ENCODE data around the gene KRT2. TPM values are rescaled to one million over a fixed set of nuclear protein-coding genes. Genes with fewer than 3 reads are reported as not detected.

KRT2 gene
- total and polyA plus RNA-seq, 7 experiments from 2014 or later, result 0.29 to 4.7 (median 2.2) TPM; not detected in 1

GRCh38 chr12:52612431-52613383 is 39.3 kb downstream of the KRT2 start:
- ChIA-PET CTCF (interaction anchor here (0.6 to 7.3 kb wide), 13 partner anchors 21 to 267 kb away, joined by 3 to 163 read pairs (median 7); no protein-coding TSS in a partner anchor), POLR2A (interaction anchor here (0.7 to 13.8 kb wide), 10 partner anchors 19 to 268 kb away, joined by 3 to 227 read pairs (median 8); partner anchors contain the start of gene KRT2)
- Mint-ChIP-seq H3K36me3 (peaks cover 0 to 25% (median 14%) of the 10 kb centered on the region in 5 donors), H3K27ac (peak overlapping the region; percentile 7 to 99 (median 97)), H3K9me3 (no peaks in the 10 kb centered on the region), H3K4me3 (peak overlapping the region in 9 of 10 donors; percentile 67 to 87 (median 81)), H3K27me3 (peaks cover 0 to 8% (median 0%) of the 10 kb centered on the region in 5 donors), H3K4me1 (peaks cover 74 to 100% (median 100%) of the 10 kb centered on the region in 7 donors)
- H3K9me3 ChIP-seq (ENCODE audit: control insufficient read depth in 2 of 3, low read length in 3 of 3), result no peaks in the 10 kb centered on the region
- no peak for ATAC-seq
- H3K27me3 ChIP-seq (ENCODE audit: control insufficient read depth in 2 of 2, insufficient read depth in 2 of 2, low read length in 2 of 2), result no peaks in the 10 kb centered on the region
- peaks cover 11 to 98% of the 10 kb centered on the region in 2 donors for H3K4me1 ChIP-seq (ENCODE audit: control insufficient read depth in 2 of 2, insufficient read depth in 2 of 2, low read length in 2 of 2)
- DNase-seq, result peak in 5 of 9 donors; percentile 16 to 65 (median 53)
- H3K36me3 ChIP-seq (ENCODE audit: control insufficient read depth in 2 of 3, insufficient read depth in 3 of 3, low read length in 3 of 3), result no peaks in the 10 kb centered on the region
- H3K4me3 ChIP-seq (ENCODE audit: low read length), result peak overlapping the region; percentile 4
- peak overlapping the region; percentile 84 for H3K27ac ChIP-seq (ENCODE audit: low read depth, low read length)
- intact Hi-C loops (cut with micrococcal nuclease), result loop anchor here in 1 of 2 donors (10.0 kb wide), 1 partner anchor 1602 kb away; no protein-coding TSS in a partner anchor

- H3K4me3 Mint-ChIP-seq, result peak overlapping the region; percentile 67 to 87 (median 81)
- Histone ChIP-seq H3K4me1 (ENCODE audit: control insufficient read depth in 2 of 2, insufficient read depth in 2 of 2, low read length in 2 of 2) (peaks cover 11 to 98% of the 10 kb centered on the region in 2 donors), H3K27ac (ENCODE audit: low read depth, low read length) (peak overlapping the region; percentile 84), H3K4me3 (ENCODE audit: low read length) (peak overlapping the region; percentile 51), H3K27me3 (ENCODE audit: control insufficient read depth in 2 of 2, insufficient read depth in 2 of 2, low read length in 2 of 2) (no peaks in the 10 kb centered on the region), H3K9me3 (ENCODE audit: control insufficient read depth in 2 of 3, low read length in 3 of 3) (no peaks in the 10 kb centered on the region), H3K36me3 (ENCODE audit: control insufficient read depth in 2 of 3, insufficient read depth in 3 of 3, low read length in 3 of 3) (no peaks in the 10 kb centered on the region)
- ATAC-seq (no peak), DNase-seq (peak in 1 of 9 donors; percentile 15)
- peaks cover 0 to 25% (median 17%) of the 10 kb centered on the region in 5 donors for H3K36me3 Mint-ChIP-seq
- peak overlapping the region; percentile 78 to 99 (median 97) for H3K27ac Mint-ChIP-seq
- intact Hi-C loops (cut with micrococcal nuclease), result loop anchor here in 1 of 2 donors (2.0 to 10.0 kb wide), 2 partner anchors 70 to 1604 kb away; partner anchors contain the start of gene KRT1
- no peaks in the 10 kb centered on the region for H3K9me3 Mint-ChIP-seq
- ChIA-PET CTCF (interaction anchor here (0.7 to 7.3 kb wide), 24 partner anchors 9 to 269 kb away, joined by 3 to 163 read pairs (median 5); no protein-coding TSS in a partner anchor), POLR2A (interaction anchor here (0.9 to 13.8 kb wide), 20 partner anchors 8 to 570 kb away, joined by 3 to 227 read pairs (median 6); partner anchors contain the start of genes CSAD, KRT1, KRT2 and KRT73)
- H3K27me3 Mint-ChIP-seq, result peaks cover 0 to 4% (median 0%) of the 10 kb centered on the region in 5 donors
- peaks cover 73 to 100% (median 98%) of the 10 kb centered on the region in 7 donors for H3K4me1 Mint-ChIP-seq
Observed at GRCh38 chr12:52611080-52611468, 40.9 kb downstream of the KRT2 start.

DNA sequence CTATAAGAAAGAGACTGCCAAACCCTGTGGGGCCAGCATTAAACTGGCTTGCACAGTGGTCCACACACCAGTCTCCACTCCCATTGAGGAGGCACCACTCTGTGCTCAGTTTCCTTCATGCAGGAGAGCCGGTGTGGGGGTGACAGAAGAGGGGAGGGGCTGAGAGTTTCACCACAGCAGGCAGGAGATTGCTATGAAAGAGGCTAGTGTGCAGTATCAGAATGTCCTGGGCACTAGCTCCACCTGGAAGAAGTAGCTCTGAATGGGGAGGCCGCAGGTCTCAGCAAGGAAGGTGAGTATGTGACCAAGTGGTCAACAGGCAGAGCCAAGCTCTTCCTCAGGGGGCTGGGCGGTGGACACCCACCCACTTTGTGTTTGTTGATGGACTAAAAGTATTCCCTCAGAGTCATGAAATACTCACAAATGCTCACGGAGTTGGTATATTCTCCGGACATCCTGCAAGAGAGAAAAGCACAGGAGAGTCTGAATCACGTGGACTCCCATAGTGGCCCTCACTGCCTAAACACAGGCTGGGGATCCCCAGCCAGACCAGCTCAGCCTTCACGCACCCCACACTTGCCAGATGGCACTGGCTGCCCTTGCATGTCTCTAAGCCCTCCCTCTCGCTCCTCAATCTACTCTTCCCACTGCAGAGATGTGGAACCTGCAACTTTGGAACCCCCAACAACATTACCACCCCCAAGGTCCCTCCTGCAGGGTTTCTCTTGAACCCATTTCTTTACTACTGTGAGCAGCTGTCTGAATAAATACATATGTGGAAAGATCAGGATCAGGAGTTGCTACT is 43.0 kb downstream of the KRT2 start:
- H3K9me3 ChIP-seq (ENCODE audit: control insufficient read depth in 2 of 3, low read length in 3 of 3), result no peaks in the 10 kb centered on the region
- H3K9me3 Mint-ChIP-seq, result peaks cover 0 to 4% (median 0%) of the 10 kb centered on the region in 11 donors

GRCh38 chr12:52608161-52608560 is 43.9 kb downstream of the KRT2 start:
- peaks cover 0 to 4% (median 0%) of the 10 kb centered on the region in 5 donors for H3K27me3 Mint-ChIP-seq
- peaks cover 68 to 100% (median 98%) of the 10 kb centered on the region in 7 donors for H3K4me1 Mint-ChIP-seq
- intact Hi-C loops (cut with micrococcal nuclease), result no loop called here
- Histone ChIP-seq H3K27ac (ENCODE audit: low read depth, low read length) (peak overlapping the region; percentile 79), H3K27me3 (ENCODE audit: control insufficient read depth in 2 of 2, insufficient read depth in 2 of 2, low read length in 2 of 2) (no peaks in the 10 kb centered on the region), H3K9me3 (ENCODE audit: control insufficient read depth in 2 of 3, low read length in 3 of 3) (no peaks in the 10 kb centered on the region), H3K4me1 (ENCODE audit: control insufficient read depth in 2 of 2, insufficient read depth in 2 of 2, low read length in 2 of 2) (peaks cover 6 to 96% of the 10 kb centered on the region in 2 donors), H3K36me3 (ENCODE audit: control insufficient read depth in 2 of 3, insufficient read depth in 3 of 3, low read length in 3 of 3) (no peaks in the 10 kb centered on the region), H3K4me3 (ENCODE audit: low read length) (no peak overlapping the region)
- ChIA-PET CTCF (interaction anchor here (0.8 to 7.3 kb wide), 4 partner anchors 20 to 272 kb away, joined by 3 to 163 read pairs (median 5); no protein-coding TSS in a partner anchor), POLR2A (interaction anchor here (1.0 to 13.8 kb wide), 9 partner anchors 9 to 85 kb away, joined by 3 to 227 read pairs (median 6); partner anchors contain the start of gene KRT2)
- H3K27ac Mint-ChIP-seq, result peak overlapping the region in 8 of 9 donors; percentile 94 to 99 (median 98)
- DNase-seq (peak in 1 of 9 donors; percentile 13), ATAC-seq (no peak)
- peak overlapping the region in 7 of 10 donors; percentile 42 to 87 (median 67) for H3K4me3 Mint-ChIP-seq
- peaks cover 0 to 20% (median 14%) of the 10 kb centered on the region in 5 donors for H3K36me3 Mint-ChIP-seq
- peaks cover 0 to 4% (median 0%) of the 10 kb centered on the region in 11 donors for H3K9me3 Mint-ChIP-seq

More for the DNA sequence above, 43.0 kb downstream of the KRT2 start:
- Histone ChIP-seq H3K4me1 (ENCODE audit: control insufficient read depth in 2 of 2, insufficient read depth in 2 of 2, low read length in 2 of 2) (peaks cover 6 to 96% of the 10 kb centered on the region in 2 donors), H3K36me3 (ENCODE audit: control insufficient read depth in 2 of 3, insufficient read depth in 3 of 3, low read length in 3 of 3) (no peaks in the 10 kb centered on the region), H3K27me3 (ENCODE audit: control insufficient read depth in 2 of 2, insufficient read depth in 2 of 2, low read length in 2 of 2) (no peaks in the 10 kb centered on the region), H3K27ac (ENCODE audit: low read depth, low read length) (peak overlapping the region; percentile 79), H3K4me3 (ENCODE audit: low read length) (peak overlapping the region; percentile 4)
- ChIA-PET CTCF (interaction anchor here (0.8 to 7.3 kb wide), 7 partner anchors 21 to 271 kb away, joined by 3 to 163 read pairs (median 5); no protein-coding TSS in a partner anchor), POLR2A (interaction anchor here (0.5 to 13.8 kb wide), 12 partner anchors 9 to 84 kb away, joined by 3 to 227 read pairs (median 8); partner anchors contain the start of genes KRT2 and KRT73)
- peaks cover 0 to 4% (median 0%) of the 10 kb centered on the region in 5 donors for H3K27me3 Mint-ChIP-seq
- DNase-seq (peak in 1 of 9 donors; percentile 14), ATAC-seq (no peak)
- H3K4me3 Mint-ChIP-seq, result peak overlapping the region in 9 of 10 donors; percentile 42 to 87 (median 66)
- H3K27ac Mint-ChIP-seq, result peak overlapping the region; percentile 59 to 99 (median 97)
- intact Hi-C loops (cut with micrococcal nuclease), result no loop called here
- H3K36me3 Mint-ChIP-seq, result peaks cover 0 to 28% (median 18%) of the 10 kb centered on the region in 5 donors
- H3K4me1 Mint-ChIP-seq, result peaks cover 68 to 100% (median 98%) of the 10 kb centered on the region in 7 donors

DNA sequence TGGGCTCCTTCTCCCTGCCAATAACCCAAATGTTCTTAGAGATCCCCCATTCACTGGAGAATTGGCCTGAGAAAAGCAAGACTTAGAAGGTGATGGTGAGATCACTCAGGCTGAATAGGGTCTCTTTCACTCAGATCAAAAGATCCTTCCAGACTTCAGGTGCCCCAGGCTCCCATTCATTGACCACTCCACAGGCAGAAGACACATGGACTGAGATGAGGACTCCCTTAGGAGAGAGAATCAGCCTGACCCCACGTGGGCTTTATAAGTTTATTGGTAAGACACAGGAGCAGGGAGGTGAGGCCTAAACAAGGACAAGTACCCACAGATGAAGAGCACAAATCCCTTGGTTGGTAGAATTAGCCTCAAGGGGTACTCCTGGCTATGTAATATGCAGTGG is 44.7 kb downstream of the KRT2 start:
- peaks cover 6 to 96% of the 10 kb centered on the region in 2 donors for H3K4me1 ChIP-seq (ENCODE audit: control insufficient read depth in 2 of 2, insufficient read depth in 2 of 2, low read length in 2 of 2)

More for the DNA sequence above, 44.7 kb downstream of the KRT2 start:
- Histone ChIP-seq H3K4me3 (ENCODE audit: low read length) (no peak overlapping the region), H3K27me3 (ENCODE audit: control insufficient read depth in 2 of 2, insufficient read depth in 2 of 2, low read length in 2 of 2) (no peaks in the 10 kb centered on the region), H3K9me3 (ENCODE audit: control insufficient read depth in 2 of 3, low read length in 3 of 3) (no peaks in the 10 kb centered on the region), H3K27ac (ENCODE audit: low read depth, low read length) (peak overlapping the region; percentile 79), H3K36me3 (ENCODE audit: control insufficient read depth in 2 of 3, insufficient read depth in 3 of 3, low read length in 3 of 3) (no peaks in the 10 kb centered on the region)
- POLR2A ChIA-PET, result interaction anchor here (1.0 to 13.8 kb wide), 4 partner anchors 9 to 39 kb away, joined by 3 to 223 read pairs (median 62); partner anchors contain the start of gene KRT2
- Mint-ChIP-seq H3K9me3 (peaks cover 0 to 4% (median 0%) of the 10 kb centered on the region in 11 donors), H3K27ac (peak overlapping the region in 8 of 9 donors; percentile 94 to 99 (median 98)), H3K4me1 (peaks cover 65 to 100% (median 98%) of the 10 kb centered on the region in 7 donors), H3K27me3 (peaks cover 0 to 4% (median 0%) of the 10 kb centered on the region in 5 donors), H3K36me3 (peaks cover 0 to 12% (median 10%) of the 10 kb centered on the region in 5 donors), H3K4me3 (peak overlapping the region in 6 of 10 donors; percentile 16 to 71 (median 64))
- DNase-seq (no peak), ATAC-seq (no peak)
- CTCF ChIA-PET, result interaction anchor here (7.3 kb wide), 1 partner anchor 19 kb away, joined by 163 read pairs; no protein-coding TSS in a partner anchor
- intact Hi-C loops (cut with micrococcal nuclease), result no loop called here
